Measurements from ENCODE around the gene TTC19.

Gene TTC19

GRCh38 chr17:16072031-16072430 is 72.4 kb downstream of the TTC19 start:
- H3K4me1 Mint-ChIP-seq (ENCODE audit: low read depth), result no peaks in the 10 kb centered on the region
- H3K36me3 Mint-ChIP-seq (ENCODE audit: low read depth), result peaks cover 53% of the 10 kb centered on the region
- no peaks in the 10 kb centered on the region for H3K27me3 Mint-ChIP-seq (ENCODE audit: low read depth)
- H3K4me3 Mint-ChIP-seq, result no peak overlapping the region
- no peak overlapping the region for H3K27ac Mint-ChIP-seq
- no peak for DNase-seq (ENCODE audit: low spot score)
- no peaks in the 10 kb centered on the region for H3K9me3 Mint-ChIP-seq

DNA sequence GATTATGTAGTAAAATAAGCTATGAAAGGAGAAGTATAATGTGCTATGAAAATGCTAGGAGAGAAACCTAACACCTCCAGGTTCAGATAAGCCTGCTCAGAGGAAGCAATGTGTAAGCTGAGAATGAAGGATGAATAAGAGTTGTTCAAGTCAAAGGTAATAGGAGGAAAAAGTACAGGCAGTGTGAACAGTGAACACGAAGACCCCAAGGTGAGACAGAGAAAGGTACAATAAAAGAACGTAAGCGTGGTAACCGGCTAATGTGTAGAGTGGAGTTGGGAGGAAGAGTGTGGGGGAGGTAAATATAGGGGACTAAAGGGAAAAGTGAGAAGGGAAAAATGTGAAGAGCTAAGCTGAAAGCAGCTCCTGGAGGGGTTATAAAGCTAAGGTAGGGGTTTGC is 74.2 kb downstream of the TTC19 start:
- H3K4me1 Mint-ChIP-seq (ENCODE audit: low read depth), result no peaks in the 10 kb centered on the region
- H3K36me3 Mint-ChIP-seq (ENCODE audit: low read depth), result peaks cover 50% of the 10 kb centered on the region
- H3K27ac Mint-ChIP-seq, result no peak overlapping the region
- no peak overlapping the region for H3K4me3 Mint-ChIP-seq
- DNase-seq (ENCODE audit: low spot score), result no peak
- H3K9me3 Mint-ChIP-seq, result no peaks in the 10 kb centered on the region
- no peaks in the 10 kb centered on the region for H3K27me3 Mint-ChIP-seq (ENCODE audit: low read depth)

GRCh38 chr17:16074423-16074822 is 74.8 kb downstream of the TTC19 start:
- H3K27me3 Mint-ChIP-seq (ENCODE audit: low read depth), result no peaks in the 10 kb centered on the region
- H3K4me3 Mint-ChIP-seq, result no peak overlapping the region
- H3K4me1 Mint-ChIP-seq (ENCODE audit: low read depth), result no peaks in the 10 kb centered on the region
- H3K9me3 Mint-ChIP-seq, result no peaks in the 10 kb centered on the region
- no peak overlapping the region for H3K27ac Mint-ChIP-seq
- DNase-seq (ENCODE audit: low spot score), result no peak
- H3K36me3 Mint-ChIP-seq (ENCODE audit: low read depth), result peaks cover 51% of the 10 kb centered on the region

- Mint-ChIP-seq H3K36me3 (ENCODE audit: low read depth) (peaks cover 46% of the 10 kb centered on the region), H3K27me3 (ENCODE audit: low read depth) (no peaks in the 10 kb centered on the region), H3K4me3 (no peak overlapping the region), H3K27ac (no peak overlapping the region), H3K9me3 (no peaks in the 10 kb centered on the region), H3K4me1 (ENCODE audit: low read depth) (no peaks in the 10 kb centered on the region)
- DNase-seq (ENCODE audit: low spot score), result no peak
Measured at GRCh38 chr17:16075949-16076348, 76.3 kb downstream of the TTC19 start.

All from T-helper 2 cell treated with Interferon-gamma antibody and Interleukin-4, amounts not matched to agents 5 μg/mL and 100 μg/mL, for 36 hours (primary cell).